C1 segment of cervical spinal cord (tissue), 14 donors: ENCODE results near the gene SCMH1.
"Not testable (repeated sequence)": the region's sequence is repeated elsewhere in the genome, so short reads cannot be mapped to it uniquely, and the experiment has no call there.

Experiments used
- DNase-seq, 14 donors: peaks; one replicate each; lab custom pipeline; 2025; lab: John Stamatoyannopoulos, UW

SCMH1 gene

DNA sequence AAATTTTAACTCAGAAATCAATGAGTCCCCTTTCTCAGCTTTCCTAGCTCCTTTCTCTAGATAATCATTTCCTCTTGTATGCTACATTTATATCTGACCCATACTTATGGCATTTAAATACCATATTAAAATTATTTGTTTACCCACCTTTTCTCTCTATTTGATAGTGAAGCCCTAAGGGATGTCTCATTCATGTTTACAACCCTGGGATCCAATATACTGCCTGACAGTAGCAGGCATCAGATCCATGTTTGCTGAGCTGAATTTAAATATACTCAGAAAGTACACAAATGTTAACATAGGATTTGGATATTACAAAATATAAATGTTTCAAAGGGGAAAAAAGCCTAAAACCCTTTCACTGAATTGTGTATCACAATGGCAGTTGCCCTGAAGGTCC, 26.5 kb downstream of the SCMH1 start:
- no peak for DNase-seq

DNA sequence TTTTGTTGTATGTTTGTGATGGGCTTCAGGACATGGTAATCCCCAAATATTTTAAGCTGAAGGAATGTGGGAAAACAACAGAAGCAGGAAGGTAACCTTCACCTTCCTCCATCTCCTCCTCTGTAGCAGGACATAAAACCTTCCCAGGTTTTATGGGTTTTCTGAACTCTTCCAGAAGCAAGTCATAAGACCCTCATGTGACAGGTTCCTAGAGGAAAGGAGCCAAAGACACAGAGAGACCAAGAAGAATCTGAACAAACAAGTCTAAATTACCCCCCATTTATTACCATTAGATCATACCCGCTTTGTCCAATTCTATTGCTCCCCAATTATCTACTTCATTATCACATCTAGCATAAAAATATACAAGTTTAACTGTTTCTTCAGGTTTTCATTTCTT, 28.8 kb downstream of the SCMH1 start:
- DNase-seq, result no peak

DNA sequence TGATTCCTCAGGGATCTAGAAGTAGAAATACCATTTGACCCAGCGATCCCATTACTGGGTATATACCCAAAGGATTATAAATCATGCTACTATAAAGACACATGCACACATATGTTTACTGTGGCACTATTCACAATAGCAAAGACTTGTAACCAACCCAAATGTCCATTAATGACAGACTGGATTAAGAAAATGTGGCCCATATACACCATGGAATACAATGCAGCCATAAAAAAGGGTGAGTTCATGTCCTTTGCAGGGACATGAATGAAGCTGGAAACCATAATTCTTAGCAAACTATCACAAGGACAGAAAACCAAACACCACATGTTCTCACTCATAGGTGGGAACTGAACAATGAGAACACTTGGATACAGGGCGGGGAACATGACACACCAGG, 30.5 kb downstream of the SCMH1 start:
- not testable (repeated sequence) for DNase-seq

DNA sequence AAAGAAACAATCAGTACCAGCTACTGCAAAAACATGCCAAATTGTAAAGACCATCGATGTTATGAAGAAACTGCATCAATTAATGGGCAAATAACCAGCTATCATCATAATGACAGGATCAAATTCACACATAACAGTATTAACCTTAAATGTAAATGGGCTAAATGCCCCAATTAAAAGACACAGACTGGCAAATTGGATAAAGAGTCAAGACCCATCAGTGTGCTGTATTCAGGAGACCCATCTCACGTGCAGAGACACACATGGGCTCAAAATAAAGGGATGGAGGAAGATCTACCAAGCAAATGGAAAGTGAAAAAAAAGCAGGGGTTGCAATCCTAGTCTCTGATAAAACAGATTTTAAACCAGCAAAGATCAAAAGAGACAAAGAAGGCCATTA, 35.1 kb downstream of the SCMH1 start:
- not testable (repeated sequence) for DNase-seq

DNA sequence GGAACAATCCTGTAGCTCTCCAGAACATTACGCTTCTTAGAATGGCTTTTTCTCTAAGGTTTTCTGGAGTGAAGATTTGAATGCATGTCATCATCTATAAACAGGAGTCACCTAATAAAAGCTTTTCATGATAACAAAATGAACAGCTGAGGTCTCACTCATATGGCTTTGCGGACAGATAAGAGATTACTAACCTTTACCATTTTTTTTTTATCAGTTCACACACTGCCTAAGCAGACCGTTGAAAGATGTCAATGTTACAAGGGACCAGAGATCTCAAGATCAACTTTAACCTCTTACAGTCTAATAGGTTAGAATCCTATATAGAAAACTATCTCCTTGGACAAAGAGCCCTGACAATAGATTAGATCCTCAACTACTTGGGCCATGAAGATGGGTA, 41.4 kb downstream of the SCMH1 start:
- no peak for DNase-seq

DNA sequence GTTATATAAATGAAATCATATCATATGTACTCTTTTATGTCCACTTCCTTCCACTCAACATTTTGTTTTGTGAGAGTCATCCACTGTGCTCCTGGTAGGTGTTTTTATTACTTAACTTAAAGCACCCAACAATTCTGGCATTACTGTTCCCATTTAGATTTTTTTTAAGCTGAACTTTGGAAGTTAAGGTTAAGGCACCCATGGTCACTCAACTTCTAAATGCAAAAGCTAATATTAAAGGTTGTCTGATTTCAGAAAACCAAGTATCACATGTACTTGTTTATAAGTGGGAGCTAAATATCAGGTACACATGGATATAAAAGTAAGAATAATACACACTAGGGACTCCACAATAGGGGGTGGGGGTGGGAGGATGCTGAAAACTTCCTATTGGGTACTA, 42.7 kb downstream of the SCMH1 start:
- no peak for DNase-seq

DNA sequence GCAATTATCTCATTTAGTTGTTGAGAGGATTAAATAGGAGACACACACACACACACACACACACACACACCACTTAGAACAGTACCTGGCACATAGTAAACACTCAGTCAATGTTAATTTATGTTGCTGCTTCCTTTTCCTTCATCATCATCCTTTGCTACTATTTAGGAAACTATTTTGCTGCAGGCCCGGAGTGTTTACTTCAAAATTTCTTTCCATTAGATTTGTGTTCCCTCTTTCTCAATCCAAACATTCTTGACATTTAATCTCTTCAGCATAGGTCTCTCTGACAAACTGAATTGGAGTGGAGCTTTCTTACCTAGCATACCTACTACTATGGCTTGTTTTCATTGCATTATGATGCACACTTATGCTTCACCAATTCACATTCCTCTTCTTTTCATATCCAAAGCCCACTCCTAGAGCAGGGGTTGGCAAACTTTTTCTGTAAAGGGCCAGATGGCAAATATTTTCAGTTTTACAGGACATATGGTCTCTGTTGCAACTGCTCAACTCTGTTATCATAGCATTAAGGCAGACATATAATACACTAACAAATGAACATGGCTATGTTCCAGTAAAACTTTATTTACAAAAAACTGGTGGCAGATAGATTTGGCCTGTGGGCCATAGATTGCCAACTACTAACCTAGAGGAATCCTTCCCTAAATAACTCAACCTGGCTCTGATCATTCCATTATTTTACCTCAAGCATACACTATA, 49.5 kb downstream of the SCMH1 start:
- DNase-seq, result no peak

DNA sequence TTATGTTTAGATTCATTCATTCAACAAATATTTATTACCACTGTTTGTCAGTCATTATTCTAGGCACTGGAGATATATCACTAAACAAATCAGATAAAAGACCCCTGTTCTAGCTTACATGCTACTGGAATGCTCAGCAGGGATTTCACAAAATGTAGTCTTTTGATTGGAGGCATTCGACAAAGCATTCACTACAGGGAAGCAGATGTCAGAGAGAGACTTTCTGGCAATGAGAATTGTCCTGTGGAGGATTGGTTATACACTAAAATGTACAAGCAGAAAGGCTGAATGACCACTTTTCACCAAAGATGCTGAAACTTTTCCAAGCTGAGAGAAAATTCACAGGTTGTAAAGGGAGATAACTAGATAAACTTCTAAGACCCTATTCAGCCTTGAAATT, 57.7 kb downstream of the SCMH1 start:
- no peak for DNase-seq

DNA sequence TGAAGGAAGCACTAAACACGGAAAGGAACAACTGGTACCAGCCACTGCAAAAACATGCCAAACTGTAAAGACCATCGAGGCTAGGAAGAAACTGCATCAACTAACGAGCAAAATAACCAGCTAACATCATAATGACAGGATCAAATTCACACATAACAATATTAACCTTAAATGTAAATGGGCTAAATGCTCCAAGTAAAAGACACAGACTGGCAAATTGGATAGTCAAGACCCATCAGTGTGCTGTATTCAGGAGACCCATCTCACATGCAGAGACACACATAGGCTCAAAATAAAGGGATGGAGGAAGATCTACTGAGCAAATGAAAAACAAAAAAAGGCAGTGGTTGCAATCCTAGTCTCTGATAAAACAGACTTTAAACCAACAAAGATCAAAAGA, 63.9 kb downstream of the SCMH1 start:
- not testable (repeated sequence) for DNase-seq

DNA sequence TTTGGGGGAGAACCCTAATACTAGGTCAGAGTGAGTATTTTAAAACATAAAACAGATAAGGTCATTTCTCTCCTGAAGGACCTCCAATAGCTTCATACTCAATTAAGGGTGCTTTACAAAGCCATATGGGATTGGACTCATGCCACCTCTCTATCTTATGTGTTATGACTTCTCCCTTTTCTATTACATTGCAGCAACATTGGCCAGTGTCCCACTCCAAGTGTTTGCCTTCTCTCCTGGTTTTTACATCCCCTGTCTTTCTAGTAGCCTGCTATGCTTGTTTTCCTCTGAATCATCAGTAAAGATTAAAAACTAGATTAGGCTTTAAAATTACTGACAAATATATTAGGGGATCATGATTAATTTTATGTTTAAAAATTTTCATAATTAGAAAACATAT, 66.6 kb downstream of the SCMH1 start:
- no peak for DNase-seq

DNA sequence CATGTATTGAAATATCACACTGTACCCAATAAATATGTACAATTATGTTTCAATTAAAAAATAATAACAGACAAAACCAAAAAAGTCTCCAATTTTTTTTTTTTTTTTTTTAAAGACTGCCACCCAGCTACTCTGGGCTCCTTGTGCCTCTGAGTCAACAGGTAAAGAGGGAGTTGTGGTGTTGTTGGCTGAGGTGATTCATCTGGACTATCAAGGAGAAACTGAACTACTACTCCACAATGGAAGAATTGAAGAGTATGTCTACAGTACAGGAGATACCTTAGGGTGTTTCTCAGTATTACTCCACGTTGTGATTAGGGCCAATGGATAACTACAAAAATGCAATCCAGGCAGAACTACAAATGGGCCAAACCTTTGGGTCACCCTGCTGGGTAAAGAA, 67.9 kb downstream of the SCMH1 start:
- no peak for DNase-seq

DNA sequence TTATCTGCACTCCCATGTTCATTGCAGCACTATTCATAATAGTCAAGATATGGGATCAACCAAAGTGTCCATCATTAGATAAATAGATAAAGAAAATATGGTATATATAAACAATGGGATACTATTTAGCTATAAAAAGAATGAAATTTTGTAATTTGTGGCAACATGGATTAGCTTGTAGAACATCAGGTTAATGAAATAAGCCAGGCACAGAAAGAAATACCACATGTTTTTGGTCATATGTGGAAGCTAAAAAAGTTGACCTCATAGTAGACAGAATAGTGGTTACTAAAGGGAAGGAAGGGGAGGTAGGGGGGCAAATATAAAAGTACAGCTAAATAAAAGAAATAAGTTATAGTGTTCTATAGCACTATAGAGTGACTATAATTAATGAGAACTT, 68.5 kb downstream of the SCMH1 start:
- DNase-seq, result no peak

DNA sequence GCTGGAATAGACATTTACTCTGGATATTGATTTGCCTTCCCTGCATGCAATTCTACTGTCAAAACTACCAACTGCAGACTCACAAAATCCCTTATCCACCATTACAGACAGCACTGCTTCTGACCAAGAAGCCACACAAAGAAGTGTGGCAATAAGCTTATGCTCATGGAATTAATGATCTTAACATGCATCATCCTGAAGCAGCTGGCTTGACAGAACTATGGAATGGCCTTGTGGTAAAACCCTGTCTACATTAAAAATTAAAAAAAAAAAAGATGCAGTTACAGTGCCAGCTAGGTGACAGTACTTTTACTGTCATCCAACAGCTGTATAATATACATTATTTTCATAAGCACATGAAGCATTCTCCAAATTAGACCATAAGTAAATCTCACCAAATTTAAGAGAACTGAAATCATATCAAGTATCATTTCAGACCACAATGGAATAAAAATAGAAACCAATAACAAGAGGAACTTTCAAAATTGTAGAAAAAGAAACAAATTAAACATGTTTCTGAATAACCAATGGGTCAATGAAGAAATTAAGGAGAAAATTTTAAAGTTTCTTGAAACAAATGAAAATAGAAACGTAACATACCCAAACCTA, 70.7 kb downstream of the SCMH1 start:
- no peak for DNase-seq

DNA sequence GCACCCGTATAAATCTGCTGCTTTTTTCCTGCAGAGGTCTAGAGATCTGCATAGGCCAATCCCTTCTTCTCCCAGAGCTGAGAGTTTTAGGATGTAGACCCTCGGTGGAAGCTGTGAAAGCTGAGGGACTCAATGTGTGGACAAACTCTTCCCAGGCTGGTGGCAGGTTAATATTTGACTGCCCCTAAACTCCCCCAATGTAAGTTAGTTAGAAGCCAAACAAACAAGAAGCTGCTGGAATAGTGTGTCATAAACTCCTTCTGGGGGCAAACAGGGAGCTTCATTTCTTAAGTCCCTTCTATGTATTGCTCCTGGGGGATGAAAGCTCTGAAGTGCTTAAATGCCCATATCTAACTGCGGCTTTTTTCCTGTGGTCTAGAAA, 72.3 kb downstream of the SCMH1 start:
- DNase-seq, result no peak

DNA sequence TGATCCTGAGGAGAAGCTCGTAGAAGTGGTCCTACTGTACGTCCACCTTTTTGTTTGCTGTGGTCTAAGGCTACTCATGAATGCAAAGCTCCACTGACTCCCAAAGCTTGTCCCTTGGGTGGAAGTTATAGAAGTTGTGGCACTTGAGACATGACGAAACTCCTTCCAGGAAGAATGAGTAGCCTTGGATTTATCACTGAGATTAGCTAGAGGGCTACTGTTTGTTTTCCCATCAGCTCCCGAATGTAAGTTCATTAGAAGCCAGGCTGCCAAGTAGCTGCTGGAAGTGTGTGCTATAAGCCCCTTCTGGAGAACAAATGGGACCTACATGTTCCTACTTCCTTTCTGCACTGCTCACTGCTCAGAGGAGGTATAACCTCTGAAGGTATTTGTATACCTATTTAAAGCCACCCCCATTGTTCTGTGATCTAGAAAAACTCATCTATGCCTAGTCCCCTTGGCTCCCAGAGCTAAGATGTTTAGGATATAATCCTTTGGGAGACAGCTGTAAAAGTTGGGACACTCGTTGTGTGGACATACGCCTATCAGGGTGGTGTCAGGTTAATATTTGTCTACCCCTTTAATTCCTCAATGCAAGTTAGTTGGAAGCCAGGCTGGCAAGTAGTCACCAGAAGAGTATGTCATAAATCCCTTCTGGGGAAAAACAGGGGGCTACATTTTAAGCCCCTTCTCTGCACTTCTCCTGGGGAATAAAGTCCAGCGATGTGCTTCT, 72.9 kb downstream of the SCMH1 start:
- no peak for DNase-seq

DNA sequence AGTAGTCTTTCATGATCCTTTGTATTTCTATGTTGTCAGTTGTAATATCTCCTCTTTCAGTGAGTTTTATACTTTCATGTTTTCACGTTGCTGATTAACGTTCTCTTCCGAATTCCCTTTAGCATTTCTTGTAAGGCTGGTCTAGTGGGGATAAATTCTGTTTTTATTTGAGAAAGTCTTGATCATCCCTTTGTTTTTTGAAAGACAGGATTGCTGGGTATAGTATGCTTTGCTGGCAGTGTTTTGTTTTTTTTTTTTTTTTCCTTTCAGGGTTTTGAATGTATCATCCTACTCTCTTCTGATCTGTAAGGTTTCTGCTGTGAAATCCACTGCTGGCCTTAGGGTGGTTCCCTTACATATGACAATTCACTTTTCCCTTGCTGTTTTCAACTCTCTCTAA, 74.4 kb downstream of the SCMH1 start:
- no peak for DNase-seq

DNA sequence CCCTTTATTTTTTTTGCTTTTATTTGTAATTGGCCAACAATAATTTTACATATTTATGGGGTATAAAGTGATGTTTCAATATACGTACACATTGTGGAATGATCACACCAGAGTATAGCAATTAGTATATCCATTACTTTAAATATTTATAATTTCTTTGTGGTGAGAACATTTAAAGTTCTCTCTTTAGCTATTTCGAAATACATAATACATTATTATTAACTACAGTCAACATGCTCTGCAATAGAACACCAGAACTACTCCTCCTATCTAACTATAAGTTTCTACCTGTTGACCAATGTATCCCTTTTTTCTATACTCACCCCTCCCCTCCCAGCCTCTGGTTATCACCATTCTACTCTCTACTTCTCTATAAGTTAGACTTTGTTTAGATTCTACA, 77.4 kb downstream of the SCMH1 start:
- DNase-seq, result no peak

DNA sequence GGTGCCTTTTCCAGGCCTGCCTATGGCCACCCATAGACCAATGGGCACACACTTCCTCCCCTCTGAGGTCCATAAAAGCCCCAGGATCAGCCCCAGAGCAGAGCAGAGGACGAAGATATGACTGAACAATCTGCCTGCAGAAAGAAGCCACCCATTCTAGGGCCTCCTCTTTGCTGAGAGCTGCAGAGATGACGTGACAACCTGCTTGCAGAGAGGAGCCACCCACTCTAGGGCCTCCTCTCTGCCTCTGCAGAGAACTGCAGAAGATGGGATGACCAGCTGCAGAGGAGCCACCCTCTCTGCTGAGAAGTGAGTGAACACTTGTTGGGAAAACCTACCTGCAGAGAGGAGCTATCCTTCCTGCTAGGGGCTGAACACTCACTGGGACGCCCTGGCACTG, 79.7 kb downstream of the SCMH1 start:
- DNase-seq, result no peak

DNA sequence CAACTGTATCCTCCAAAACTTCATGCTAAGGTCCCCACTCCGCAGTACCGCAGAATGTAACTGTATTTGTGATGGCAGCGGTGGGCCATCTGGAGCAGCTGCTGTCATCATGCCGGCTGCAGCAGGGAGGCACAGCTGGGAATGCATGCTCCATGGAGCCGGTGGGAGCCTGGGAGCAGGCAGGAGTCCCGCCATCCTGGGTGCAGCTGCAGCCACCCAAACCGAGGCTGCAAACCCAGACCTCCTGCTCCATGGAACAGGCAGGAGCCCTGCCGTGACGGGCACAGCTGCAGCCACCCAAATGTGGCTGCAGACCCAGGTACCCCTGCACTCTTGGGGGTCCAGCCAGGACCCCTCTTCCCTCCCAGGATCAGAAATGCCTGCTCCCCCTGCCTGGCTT, 80.3 kb downstream of the SCMH1 start:
- DNase-seq, result no peak

DNA sequence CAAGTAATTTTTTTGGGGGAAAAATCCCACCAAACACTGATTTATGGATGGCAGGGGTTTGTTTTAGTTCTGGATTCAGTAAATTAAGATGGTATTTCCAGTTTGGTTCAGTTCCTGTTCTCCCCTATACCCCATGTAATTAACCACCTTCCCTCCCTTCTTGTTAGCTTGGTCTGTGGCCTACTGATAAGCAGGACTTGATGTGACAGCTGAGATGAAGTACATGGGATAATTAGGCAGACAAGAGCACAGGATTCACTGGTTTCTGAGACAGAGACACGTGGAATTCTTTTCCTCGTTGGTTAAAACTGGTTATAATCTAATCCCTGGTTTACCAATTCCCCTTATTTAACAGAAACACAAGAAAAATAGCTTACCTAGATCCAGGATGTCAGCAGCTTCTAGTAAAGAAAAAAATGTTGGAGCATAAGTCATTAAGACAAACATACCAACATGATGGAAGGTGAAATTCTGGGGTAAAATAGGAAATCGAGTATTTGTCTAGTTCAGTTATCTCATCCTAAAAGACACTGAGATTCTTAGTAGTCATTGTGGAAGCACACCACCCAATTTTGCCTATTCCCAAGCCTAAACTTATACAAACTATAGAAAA, 81.5 kb downstream of the SCMH1 start:
- no peak for DNase-seq

DNA sequence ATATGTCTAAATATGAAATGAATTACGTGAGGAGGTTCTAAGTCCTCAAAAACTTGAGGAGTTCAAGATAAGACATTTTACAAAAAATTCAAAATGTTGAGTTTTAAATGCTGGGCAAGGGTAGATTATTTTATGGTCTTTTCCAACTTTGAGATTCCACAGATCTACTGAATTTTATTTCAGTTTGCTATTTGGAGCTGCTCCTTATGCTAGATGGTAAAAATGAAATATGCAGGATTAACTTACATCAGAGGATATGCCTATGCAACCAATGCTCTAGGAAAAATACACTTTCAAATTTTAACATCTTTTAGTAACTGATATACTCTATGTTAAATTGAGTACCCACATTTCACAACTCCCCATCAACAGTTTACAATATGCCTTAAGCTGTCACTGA, 83.1 kb downstream of the SCMH1 start:
- DNase-seq, result no peak

DNA sequence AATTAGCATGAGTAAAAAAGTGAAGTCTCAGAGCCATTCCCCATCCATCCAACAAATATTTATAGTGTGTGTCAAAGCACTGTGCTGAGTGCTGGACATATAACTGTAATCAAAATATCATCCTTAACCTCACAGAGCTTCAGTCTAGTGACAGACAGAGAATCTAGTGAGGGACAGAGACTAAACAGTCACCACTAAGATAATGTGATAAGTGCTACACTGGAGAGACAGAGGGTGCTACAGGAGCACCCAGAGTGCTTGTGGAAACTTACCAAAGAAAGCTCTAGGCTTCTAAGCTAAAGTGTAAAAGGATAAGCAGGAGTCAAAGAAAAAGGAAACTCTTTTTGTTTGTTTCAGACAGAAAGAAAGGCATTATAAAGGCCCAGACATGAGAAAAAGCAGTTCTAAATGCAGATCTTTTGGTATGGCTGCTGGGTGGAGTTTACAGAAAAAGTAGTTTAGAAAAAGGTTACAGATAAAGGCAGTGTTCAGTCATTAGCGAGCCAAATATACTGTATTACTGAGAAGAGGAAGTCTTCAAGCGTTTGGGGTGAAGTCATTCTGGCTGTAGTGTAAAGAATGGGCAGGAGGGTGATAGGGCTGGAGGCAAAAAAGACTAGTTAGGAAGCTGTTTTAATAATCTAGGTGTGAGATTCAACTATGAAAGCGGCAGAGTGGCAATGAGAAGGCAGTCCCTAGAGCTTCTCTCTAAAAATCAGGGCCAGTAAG, 83.8 kb downstream of the SCMH1 start:
- DNase-seq, result no peak
